CD4-positive, alpha-beta T cell treated with Interleukin-12 subunit alpha and Interleukin-12 subunit beta, for 1 hour (primary cell): ENCODE data around the gene KCNIP1.

ENCODE experiments used
- DNase-seq: peaks from one replicate; pipeline ENCODE4 v3.0.0-alpha.2; 2020

Gene KCNIP1

GRCh38 chr5:170483701-170484458 is 19.9 kb upstream of the KCNIP1 start:
- DNase-seq, result no peak

GRCh38 chr5:170484459-170484831 is 19.4 kb upstream of the KCNIP1 start:
- no peak for DNase-seq

- no peak for DNase-seq
These were observed 18.8 kb upstream of the KCNIP1 start for GRCh38 chr5:170484847-170485615.

- no peak for DNase-seq
These were observed 18.3 kb upstream of the KCNIP1 start for GRCh38 chr5:170485616-170485911.

GRCh38 chr5:170486371-170486770 is 17.4 kb upstream of the KCNIP1 start:
- no peak for DNase-seq

- no peak for DNase-seq
These were observed 15.2 kb upstream of the KCNIP1 start for GRCh38 chr5:170488570-170488969.

GRCh38 chr5:170489199-170489598 is 14.6 kb upstream of the KCNIP1 start:
- no peak for DNase-seq

GRCh38 chr5:170490381-170490780 is 13.4 kb upstream of the KCNIP1 start:
- DNase-seq, result no peak

- no peak for DNase-seq
These were observed 12.3 kb upstream of the KCNIP1 start for GRCh38 chr5:170491479-170491878.

GRCh38 chr5:170493028-170493820 is 10.6 kb upstream of the KCNIP1 start:
- no peak for DNase-seq

GRCh38 chr5:170494041-170494440 is 9.8 kb upstream of the KCNIP1 start:
- DNase-seq, result no peak

GRCh38 chr5:170495825-170496661 is 7.8 kb upstream of the KCNIP1 start:
- DNase-seq, result no peak

- DNase-seq, result no peak
These were observed 7.2 kb upstream of the KCNIP1 start for GRCh38 chr5:170496662-170497028.

GRCh38 chr5:170497311-170498038 is 6.3 kb upstream of the KCNIP1 start:
- no peak for DNase-seq

- no peak for DNase-seq
These were observed 4.9 kb upstream of the KCNIP1 start for GRCh38 chr5:170498811-170499351.

- no peak for DNase-seq
These were observed 4.2 kb upstream of the KCNIP1 start for GRCh38 chr5:170499621-170500020.

- DNase-seq, result no peak
These were observed 2.5 kb upstream of the KCNIP1 start for GRCh38 chr5:170501361-170501760.

GRCh38 chr5:170501931-170502330 is 1.9 kb upstream of the KCNIP1 start:
- no peak for DNase-seq

GRCh38 chr5:170504616-170505266 is 921 bp downstream of the KCNIP1 start:
- DNase-seq, result no peak

GRCh38 chr5:170508036-170508435 is 4.2 kb downstream of the KCNIP1 start:
- no peak for DNase-seq

- DNase-seq, result no peak
These were observed 5.0 kb downstream of the KCNIP1 start for GRCh38 chr5:170508660-170509347.
